Measurements from ENCODE around the gene CHMP4B.

CHMP4B gene

GRCh38 chr20:33884633-33885032 is 73.5 kb downstream of the CHMP4B start:
- no peaks in the 10 kb centered on the region for H3K9me3 ChIP-seq (ENCODE audit: control insufficient read depth in 1 of 2, low read length in 2 of 2)
- no peaks in the 10 kb centered on the region for H3K36me3 ChIP-seq (ENCODE audit: control insufficient read depth in 1 of 2, insufficient read depth in 2 of 2, low read length in 2 of 2)
- no peak overlapping the region for H3K9ac ChIP-seq (ENCODE audit: low read depth in 1 of 2, low read length in 2 of 2)
- H3K4me3 ChIP-seq (ENCODE audit: low read depth in 1 of 2, low read length in 2 of 2): no peak overlapping the region
- H3K27ac ChIP-seq (ENCODE audit: low read depth, low read length): no peak overlapping the region
- H3K4me1 ChIP-seq (ENCODE audit: control insufficient read depth in 1 of 2, insufficient read depth in 2 of 2, low read length in 2 of 2): no peaks in the 10 kb centered on the region
- peaks cover 0 to 9% of the 10 kb centered on the region in 2 donors for H3K27me3 ChIP-seq (ENCODE audit: control insufficient read depth in 1 of 2, insufficient read depth in 2 of 2, low read length in 2 of 2)

GRCh38 chr20:33889312-33889711 is 78.2 kb downstream of the CHMP4B start:
- Histone ChIP-seq H3K36me3 (ENCODE audit: control insufficient read depth in 1 of 2, insufficient read depth in 2 of 2, low read length in 2 of 2) (no peaks in the 10 kb centered on the region), H3K9ac (ENCODE audit: low read depth in 1 of 2, low read length in 2 of 2) (no peak overlapping the region), H3K27ac (ENCODE audit: low read depth, low read length) (no peak overlapping the region), H3K27me3 (ENCODE audit: control insufficient read depth in 1 of 2, insufficient read depth in 2 of 2, low read length in 2 of 2) (no peaks in the 10 kb centered on the region), H3K4me1 (ENCODE audit: control insufficient read depth in 1 of 2, insufficient read depth in 2 of 2, low read length in 2 of 2) (no peaks in the 10 kb centered on the region), H3K9me3 (ENCODE audit: control insufficient read depth in 1 of 2, low read length in 2 of 2) (no peaks in the 10 kb centered on the region), H3K4me3 (ENCODE audit: low read depth in 1 of 2, low read length in 2 of 2) (no peak overlapping the region)

GRCh38 chr20:33890557-33890956 is 79.4 kb downstream of the CHMP4B start:
- Histone ChIP-seq H3K27me3 (ENCODE audit: control insufficient read depth in 1 of 2, insufficient read depth in 2 of 2, low read length in 2 of 2) (no peaks in the 10 kb centered on the region), H3K9me3 (ENCODE audit: control insufficient read depth in 1 of 2, low read length in 2 of 2) (no peaks in the 10 kb centered on the region), H3K27ac (ENCODE audit: low read depth, low read length) (no peak overlapping the region), H3K36me3 (ENCODE audit: control insufficient read depth in 1 of 2, insufficient read depth in 2 of 2, low read length in 2 of 2) (no peaks in the 10 kb centered on the region), H3K4me3 (ENCODE audit: low read depth in 1 of 2, low read length in 2 of 2) (no peak overlapping the region), H3K9ac (ENCODE audit: low read depth in 1 of 2, low read length in 2 of 2) (no peak overlapping the region), H3K4me1 (ENCODE audit: control insufficient read depth in 1 of 2, insufficient read depth in 2 of 2, low read length in 2 of 2) (no peaks in the 10 kb centered on the region)

GRCh38 chr20:33893314-33893713 is 82.2 kb downstream of the CHMP4B start:
- H3K4me1 ChIP-seq (ENCODE audit: control insufficient read depth in 1 of 2, insufficient read depth in 2 of 2, low read length in 2 of 2): no peaks in the 10 kb centered on the region
- H3K36me3 ChIP-seq (ENCODE audit: control insufficient read depth in 1 of 2, insufficient read depth in 2 of 2, low read length in 2 of 2): no peaks in the 10 kb centered on the region
- H3K4me3 ChIP-seq (ENCODE audit: low read depth in 1 of 2, low read length in 2 of 2): no peak overlapping the region
- no peak overlapping the region for H3K27ac ChIP-seq (ENCODE audit: low read depth, low read length)
- H3K27me3 ChIP-seq (ENCODE audit: control insufficient read depth in 1 of 2, insufficient read depth in 2 of 2, low read length in 2 of 2): no peaks in the 10 kb centered on the region
- H3K9ac ChIP-seq (ENCODE audit: low read depth in 1 of 2, low read length in 2 of 2): no peak overlapping the region
- no peaks in the 10 kb centered on the region for H3K9me3 ChIP-seq (ENCODE audit: control insufficient read depth in 1 of 2, low read length in 2 of 2)

- H3K4me3 ChIP-seq (ENCODE audit: low read depth in 1 of 2, low read length in 2 of 2): no peak overlapping the region
- H3K9me3 ChIP-seq (ENCODE audit: control insufficient read depth in 1 of 2, low read length in 2 of 2): no peaks in the 10 kb centered on the region
- H3K27me3 ChIP-seq (ENCODE audit: control insufficient read depth in 1 of 2, insufficient read depth in 2 of 2, low read length in 2 of 2): no peaks in the 10 kb centered on the region
- H3K9ac ChIP-seq (ENCODE audit: low read depth in 1 of 2, low read length in 2 of 2): no peak overlapping the region
- no peak overlapping the region for H3K27ac ChIP-seq (ENCODE audit: low read depth, low read length)
- H3K36me3 ChIP-seq (ENCODE audit: control insufficient read depth in 1 of 2, insufficient read depth in 2 of 2, low read length in 2 of 2): no peaks in the 10 kb centered on the region
- no peaks in the 10 kb centered on the region for H3K4me1 ChIP-seq (ENCODE audit: control insufficient read depth in 1 of 2, insufficient read depth in 2 of 2, low read length in 2 of 2)
Measured at GRCh38 chr20:33894798-33895197, 83.7 kb downstream of the CHMP4B start.

GRCh38 chr20:33896509-33896908 is 85.4 kb downstream of the CHMP4B start:
- Histone ChIP-seq H3K27ac (ENCODE audit: low read depth, low read length) (no peak overlapping the region), H3K4me1 (ENCODE audit: control insufficient read depth in 1 of 2, insufficient read depth in 2 of 2, low read length in 2 of 2) (no peaks in the 10 kb centered on the region), H3K9ac (ENCODE audit: low read depth in 1 of 2, low read length in 2 of 2) (no peak overlapping the region), H3K4me3 (ENCODE audit: low read depth in 1 of 2, low read length in 2 of 2) (no peak overlapping the region), H3K9me3 (ENCODE audit: control insufficient read depth in 1 of 2, low read length in 2 of 2) (no peaks in the 10 kb centered on the region), H3K27me3 (ENCODE audit: control insufficient read depth in 1 of 2, insufficient read depth in 2 of 2, low read length in 2 of 2) (no peaks in the 10 kb centered on the region), H3K36me3 (ENCODE audit: control insufficient read depth in 1 of 2, insufficient read depth in 2 of 2, low read length in 2 of 2) (no peaks in the 10 kb centered on the region)

GRCh38 chr20:33897313-33897912 is 86.3 kb downstream of the CHMP4B start:
- H3K9me3 ChIP-seq (ENCODE audit: control insufficient read depth in 1 of 2, low read length in 2 of 2): no peaks in the 10 kb centered on the region
- no peaks in the 10 kb centered on the region for H3K27me3 ChIP-seq (ENCODE audit: control insufficient read depth in 1 of 2, insufficient read depth in 2 of 2, low read length in 2 of 2)
- no peaks in the 10 kb centered on the region for H3K36me3 ChIP-seq (ENCODE audit: control insufficient read depth in 1 of 2, insufficient read depth in 2 of 2, low read length in 2 of 2)
- no peak overlapping the region for H3K4me3 ChIP-seq (ENCODE audit: low read depth in 1 of 2, low read length in 2 of 2)
- H3K27ac ChIP-seq (ENCODE audit: low read depth, low read length): no peak overlapping the region
- no peaks in the 10 kb centered on the region for H3K4me1 ChIP-seq (ENCODE audit: control insufficient read depth in 1 of 2, insufficient read depth in 2 of 2, low read length in 2 of 2)
- H3K9ac ChIP-seq (ENCODE audit: low read depth in 1 of 2, low read length in 2 of 2): no peak overlapping the region

GRCh38 chr20:33899106-33899505 is 88.0 kb downstream of the CHMP4B start:
- no peak overlapping the region for H3K27ac ChIP-seq (ENCODE audit: low read depth, low read length)
- H3K4me1 ChIP-seq (ENCODE audit: control insufficient read depth in 1 of 2, insufficient read depth in 2 of 2, low read length in 2 of 2): no peaks in the 10 kb centered on the region
- H3K27me3 ChIP-seq (ENCODE audit: control insufficient read depth in 1 of 2, insufficient read depth in 2 of 2, low read length in 2 of 2): no peaks in the 10 kb centered on the region
- no peaks in the 10 kb centered on the region for H3K9me3 ChIP-seq (ENCODE audit: control insufficient read depth in 1 of 2, low read length in 2 of 2)
- no peak overlapping the region for H3K9ac ChIP-seq (ENCODE audit: low read depth in 1 of 2, low read length in 2 of 2)
- H3K4me3 ChIP-seq (ENCODE audit: low read depth in 1 of 2, low read length in 2 of 2): no peak overlapping the region
- H3K36me3 ChIP-seq (ENCODE audit: control insufficient read depth in 1 of 2, insufficient read depth in 2 of 2, low read length in 2 of 2): no peaks in the 10 kb centered on the region

- Histone ChIP-seq H3K36me3 (ENCODE audit: control insufficient read depth in 1 of 2, insufficient read depth in 2 of 2, low read length in 2 of 2) (no peaks in the 10 kb centered on the region), H3K9me3 (ENCODE audit: control insufficient read depth in 1 of 2, low read length in 2 of 2) (no peaks in the 10 kb centered on the region), H3K9ac (ENCODE audit: low read depth in 1 of 2, low read length in 2 of 2) (no peak overlapping the region), H3K4me3 (ENCODE audit: low read depth in 1 of 2, low read length in 2 of 2) (no peak overlapping the region), H3K27me3 (ENCODE audit: control insufficient read depth in 1 of 2, insufficient read depth in 2 of 2, low read length in 2 of 2) (no peaks in the 10 kb centered on the region), H3K27ac (ENCODE audit: low read depth, low read length) (no peak overlapping the region), H3K4me1 (ENCODE audit: control insufficient read depth in 1 of 2, insufficient read depth in 2 of 2, low read length in 2 of 2) (no peaks in the 10 kb centered on the region)
Measured at GRCh38 chr20:33900521-33901131, 89.5 kb downstream of the CHMP4B start.

GRCh38 chr20:33901132-33901523 is 90.0 kb downstream of the CHMP4B start:
- no peaks in the 10 kb centered on the region for H3K9me3 ChIP-seq (ENCODE audit: control insufficient read depth in 1 of 2, low read length in 2 of 2)
- no peak overlapping the region for H3K27ac ChIP-seq (ENCODE audit: low read depth, low read length)
- H3K4me3 ChIP-seq (ENCODE audit: low read depth in 1 of 2, low read length in 2 of 2): no peak overlapping the region
- no peaks in the 10 kb centered on the region for H3K4me1 ChIP-seq (ENCODE audit: control insufficient read depth in 1 of 2, insufficient read depth in 2 of 2, low read length in 2 of 2)
- no peaks in the 10 kb centered on the region for H3K36me3 ChIP-seq (ENCODE audit: control insufficient read depth in 1 of 2, insufficient read depth in 2 of 2, low read length in 2 of 2)
- no peak overlapping the region for H3K9ac ChIP-seq (ENCODE audit: low read depth in 1 of 2, low read length in 2 of 2)
- no peaks in the 10 kb centered on the region for H3K27me3 ChIP-seq (ENCODE audit: control insufficient read depth in 1 of 2, insufficient read depth in 2 of 2, low read length in 2 of 2)
